Mesangial cell (primary cell): ENCODE data around the gene DLX3. TPM values are rescaled to one million over a fixed set of nuclear protein-coding genes. Genes with fewer than 3 reads are reported as not detected.

Experiments
- total RNA-seq: library from RNA; depleted of rRNA; stranded (reverse); fragments of >200 nt; gene quantifications from 2 replicates; pipeline ENCODE4 v1.2.3, GENCODE V29; 2015

Gene DLX3
- under 0.01 TPM in 1 of 2 replicates, not detected in the other for total RNA-seq

DNA sequence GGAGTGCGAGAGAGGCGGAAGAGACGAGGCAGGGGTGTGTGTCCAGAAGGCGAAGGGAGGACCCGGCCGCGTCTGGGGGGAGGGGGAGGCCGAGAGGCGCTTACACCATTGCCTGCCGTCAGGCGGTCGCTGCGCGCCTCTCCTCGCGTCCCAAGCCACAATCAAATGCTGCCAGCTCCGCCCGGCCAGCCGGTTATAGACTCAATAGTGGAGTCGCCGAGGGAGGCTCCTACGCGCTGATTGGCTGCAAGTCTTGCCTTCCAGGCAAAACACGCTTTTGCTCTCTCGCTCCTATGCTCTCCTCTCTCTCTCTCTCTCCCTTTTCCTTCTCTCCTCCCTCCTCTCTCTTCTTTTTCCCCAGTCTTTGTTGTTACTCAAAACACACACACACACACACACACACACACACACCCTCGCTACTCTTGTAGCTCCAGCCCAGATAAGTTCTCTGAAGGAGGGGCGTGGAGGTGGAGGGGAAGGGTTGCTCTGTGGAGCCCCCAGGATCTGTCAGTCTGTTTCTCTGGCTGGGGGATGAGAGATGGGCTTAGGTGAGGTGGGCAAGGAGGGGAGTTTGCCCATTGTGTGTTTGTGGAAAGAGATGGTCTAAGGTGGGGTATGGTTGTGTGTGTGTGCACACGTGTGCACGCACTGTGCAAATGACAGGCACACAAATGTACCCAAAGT lies at the start of gene DLX3:
Gene DLX3, minus strand, starts transcription at position 170 of the 684 bp plus-strand sequence. CDS start 226 bp downstream, outside the sequence.

DNA sequence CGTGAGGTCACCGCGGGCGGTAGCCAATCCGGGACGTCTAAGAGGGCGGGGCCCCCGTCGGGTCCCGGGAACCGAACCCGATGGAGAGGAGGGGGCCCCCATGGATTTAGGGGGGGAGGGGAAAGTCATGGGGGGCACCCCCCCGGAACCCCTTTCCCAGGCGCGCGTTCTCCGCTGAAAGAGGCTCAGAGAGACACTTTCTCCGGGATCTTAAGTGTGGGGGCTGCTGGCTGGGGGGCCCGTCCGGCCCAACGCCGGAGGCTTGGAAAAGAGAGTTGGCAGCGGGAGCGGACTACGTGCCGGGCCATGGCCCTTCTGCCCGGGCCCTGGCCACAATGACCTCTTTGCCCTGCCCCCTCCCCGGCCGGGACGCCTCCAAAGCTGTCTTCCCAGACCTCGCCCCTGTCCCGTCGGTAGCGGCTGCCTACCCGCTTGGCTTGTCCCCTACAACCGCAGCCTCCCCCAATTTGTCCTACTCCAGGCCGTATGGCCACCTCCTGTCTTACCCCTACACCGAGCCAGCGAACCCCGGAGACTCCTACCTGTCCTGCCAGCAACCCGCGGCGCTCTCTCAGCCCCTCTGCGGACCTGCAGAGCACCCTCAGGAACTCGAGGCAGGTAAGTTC lies 25.8 kb downstream of the DLX3 start, which contains the start of gene DLX4:
Gene DLX4, plus strand, starts transcription at position 57 of the 626 bp plus-strand sequence. Its CDS starts 279 bp downstream, at position 336.

Other genes starting within 250 kb of the DLX3 start
- 5.8 and 6.0 TPM in 2 replicates for gene FAM117A, start 231.1 kb downstream of the DLX3 start, total RNA-seq
- gene KAT7, start 206.5 kb downstream of the DLX3 start, total RNA-seq = 20.0 and 26.4 TPM in 2 replicates
- not detected in 2 replicates for gene TAC4, start 147.2 kb downstream of the DLX3 start, total RNA-seq
- gene DLX4, start 26.0 kb downstream of the DLX3 start, total RNA-seq = 0.38 TPM in 1 of 2 replicates, not detected in the other
- 1,072 and 1,222 TPM in 2 replicates for gene ITGA3, start 60.9 kb upstream of the DLX3 start, total RNA-seq
- gene PDK2, start 100.1 kb upstream of the DLX3 start, total RNA-seq = 14.5 and 56.4 TPM in 2 replicates
- 5.9 and 10.9 TPM in 2 replicates for gene SAMD14, start 134.9 kb upstream of the DLX3 start, total RNA-seq
- gene PPP1R9B, start 155.5 kb upstream of the DLX3 start, total RNA-seq = 31.3 and 32.2 TPM in 2 replicates
- gene SGCA, start 170.8 kb upstream of the DLX3 start, total RNA-seq = not detected in 2 replicates
- gene COL1A1, start 206.4 kb upstream of the DLX3 start, total RNA-seq = 1,305 and 4,416 TPM in 2 replicates